Neural crest cell (in vitro differentiated cells): ENCODE data around the gene SYNPO. TPM values are rescaled to one million over a fixed set of nuclear protein-coding genes. Genes with fewer than 3 reads are reported as not detected.
A peak's percentile ranks its signal among the peaks of the same experiment; 100 is the strongest.

ENCODE experiments used
- DNase-seq: peaks from one replicate; pipeline ENCODE4 v3.0.0; 2021; ENCODE audit warnings: low read depth, mixed read lengths, low spot score
- H3K27ac Mint-ChIP-seq: one replicate; pipeline ENCODE4 v1.8.0; 2021; ENCODE audit warnings: mild to moderate bottlenecking, mixed read lengths; ENCODE audit not compliant: unreplicated experiment
- H3K27me3 Mint-ChIP-seq: 2 replicates; pipeline ENCODE4 v1.8.0; 2021; ENCODE audit warnings: low read depth, mild to moderate bottlenecking, mixed read lengths
- H3K36me3 Mint-ChIP-seq: 2 replicates; pipeline ENCODE4 v1.8.0; 2021; ENCODE audit warnings: low read depth, mild to moderate bottlenecking, mixed read lengths
- H3K4me1 Mint-ChIP-seq: 2 replicates; pipeline ENCODE4 v1.8.0; 2021; ENCODE audit warnings: mixed read lengths
- H3K4me3 Mint-ChIP-seq: one replicate; pipeline ENCODE4 v1.8.0; 2021; ENCODE audit warnings: mild to moderate bottlenecking, mixed read lengths
- H3K9me3 Mint-ChIP-seq: 2 replicates; pipeline ENCODE4 v1.8.0; 2021; ENCODE audit warnings: mixed read lengths
- total RNA-seq: library from RNA; stranded (reverse); gene quantifications from 2 replicates; pipeline ENCODE4 v1.2.1, GENCODE V29; 2021
- TF ChIP-seq, protein P1 (sequence below): fragments of 200-600 bp; sonication (generic); conservative IDR thresholded peaks from 2 replicates; pipeline ENCODE4 v1.5.0; 2021; ENCODE audit warnings: antibody characterized with exemption, mild to moderate bottlenecking

The SYNPO gene
- total RNA-seq, 1 donor from 2014 or later: 1.5 TPM

DNA sequence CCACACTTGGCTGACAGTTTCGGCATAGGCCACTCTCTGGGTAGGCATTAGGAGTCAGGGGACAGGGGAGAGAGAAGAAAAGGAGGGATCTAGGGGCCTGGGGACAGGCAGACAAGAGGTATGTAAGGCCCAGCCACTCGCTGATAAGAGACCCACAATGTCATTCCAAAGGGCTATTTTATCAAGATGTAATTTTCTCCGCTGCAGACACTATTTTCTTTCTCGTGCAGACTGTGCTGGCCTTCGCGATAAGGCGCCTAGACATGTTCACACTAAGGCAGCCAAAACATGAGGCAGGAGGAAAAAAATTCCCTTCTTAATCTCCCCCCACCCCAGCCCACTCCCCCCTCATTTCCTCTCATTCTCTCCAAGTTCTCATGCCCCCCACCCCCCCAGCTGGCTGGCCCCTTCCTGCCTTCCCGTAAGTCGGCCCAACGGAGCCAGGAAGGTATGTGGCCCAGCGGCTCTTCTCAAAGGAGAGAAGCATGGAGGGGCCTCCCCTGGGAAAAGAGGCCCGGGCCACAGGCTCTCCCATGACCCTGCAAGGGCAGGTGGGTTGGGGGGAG is 44.9 kb upstream of the SYNPO start:
- no peaks in the 10 kb centered on the region for H3K27me3 Mint-ChIP-seq
- H3K9me3 Mint-ChIP-seq: no peaks in the 10 kb centered on the region
- peaks cover 22% of the 10 kb centered on the region for H3K4me1 Mint-ChIP-seq
- no peak overlapping the region for H3K4me3 Mint-ChIP-seq
- H3K36me3 Mint-ChIP-seq: no peaks in the 10 kb centered on the region
- DNase-seq: no peak
- TF ChIP-seq, protein P1, sequence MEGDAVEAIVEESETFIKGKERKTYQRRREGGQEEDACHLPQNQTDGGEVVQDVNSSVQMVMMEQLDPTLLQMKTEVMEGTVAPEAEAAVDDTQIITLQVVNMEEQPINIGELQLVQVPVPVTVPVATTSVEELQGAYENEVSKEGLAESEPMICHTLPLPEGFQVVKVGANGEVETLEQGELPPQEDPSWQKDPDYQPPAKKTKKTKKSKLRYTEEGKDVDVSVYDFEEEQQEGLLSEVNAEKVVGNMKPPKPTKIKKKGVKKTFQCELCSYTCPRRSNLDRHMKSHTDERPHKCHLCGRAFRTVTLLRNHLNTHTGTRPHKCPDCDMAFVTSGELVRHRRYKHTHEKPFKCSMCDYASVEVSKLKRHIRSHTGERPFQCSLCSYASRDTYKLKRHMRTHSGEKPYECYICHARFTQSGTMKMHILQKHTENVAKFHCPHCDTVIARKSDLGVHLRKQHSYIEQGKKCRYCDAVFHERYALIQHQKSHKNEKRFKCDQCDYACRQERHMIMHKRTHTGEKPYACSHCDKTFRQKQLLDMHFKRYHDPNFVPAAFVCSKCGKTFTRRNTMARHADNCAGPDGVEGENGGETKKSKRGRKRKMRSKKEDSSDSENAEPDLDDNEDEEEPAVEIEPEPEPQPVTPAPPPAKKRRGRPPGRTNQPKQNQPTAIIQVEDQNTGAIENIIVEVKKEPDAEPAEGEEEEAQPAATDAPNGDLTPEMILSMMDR: no peak
- H3K27ac Mint-ChIP-seq: peak overlapping the region; percentile 94

DNA sequence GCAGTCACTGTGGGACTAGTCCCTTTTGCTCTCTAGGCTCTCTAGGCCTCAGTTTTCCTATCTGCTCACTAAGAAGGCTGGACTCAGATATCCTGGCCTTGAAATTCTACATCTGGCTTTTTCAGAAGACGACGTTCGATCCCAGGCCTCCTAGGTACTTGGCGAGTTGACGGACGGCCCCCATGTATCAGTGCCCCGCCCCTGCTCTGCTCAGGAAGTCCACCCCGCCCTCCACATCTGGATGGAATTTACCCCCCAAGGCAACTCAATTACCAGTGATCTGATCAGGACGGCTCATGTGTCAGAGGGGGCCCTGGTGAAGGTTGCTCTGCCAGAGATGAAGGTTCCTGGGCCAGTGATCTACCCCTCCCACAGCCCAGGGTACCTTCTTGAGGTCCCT is 44.1 kb upstream of the SYNPO start:
- H3K4me3 Mint-ChIP-seq: no peak overlapping the region
- TF ChIP-seq, protein P1: no peak
- no peak overlapping the region for H3K27ac Mint-ChIP-seq
- H3K9me3 Mint-ChIP-seq: no peaks in the 10 kb centered on the region
- peaks cover 17% of the 10 kb centered on the region for H3K4me1 Mint-ChIP-seq
- no peak for DNase-seq
- H3K36me3 Mint-ChIP-seq: no peaks in the 10 kb centered on the region
- no peaks in the 10 kb centered on the region for H3K27me3 Mint-ChIP-seq

GRCh38 chr5:150596826-150597225 is 43.6 kb upstream of the SYNPO start:
- no peaks in the 10 kb centered on the region for H3K36me3 Mint-ChIP-seq
- no peak for DNase-seq
- H3K4me1 Mint-ChIP-seq: peaks cover 14% of the 10 kb centered on the region
- no peak overlapping the region for H3K27ac Mint-ChIP-seq
- H3K9me3 Mint-ChIP-seq: no peaks in the 10 kb centered on the region
- no peaks in the 10 kb centered on the region for H3K27me3 Mint-ChIP-seq
- TF ChIP-seq, protein P1: no peak
- no peak overlapping the region for H3K4me3 Mint-ChIP-seq

GRCh38 chr5:150598006-150598405 is 42.5 kb upstream of the SYNPO start:
- H3K36me3 Mint-ChIP-seq: no peaks in the 10 kb centered on the region
- H3K27ac Mint-ChIP-seq: peak overlapping the region; percentile 86
- peaks cover 14% of the 10 kb centered on the region for H3K4me1 Mint-ChIP-seq
- no peaks in the 10 kb centered on the region for H3K27me3 Mint-ChIP-seq
- H3K9me3 Mint-ChIP-seq: no peaks in the 10 kb centered on the region
- TF ChIP-seq, protein P1: no peak
- H3K4me3 Mint-ChIP-seq: no peak overlapping the region
- DNase-seq: no peak

GRCh38 chr5:150598821-150599273 is 41.6 kb upstream of the SYNPO start:
- Mint-ChIP-seq H3K4me3 (no peak overlapping the region), H3K36me3 (no peaks in the 10 kb centered on the region), H3K9me3 (no peaks in the 10 kb centered on the region), H3K27me3 (no peaks in the 10 kb centered on the region), H3K27ac (no peak overlapping the region), H3K4me1 (peaks cover 14% of the 10 kb centered on the region)
- DNase-seq: no peak
- TF ChIP-seq, protein P1: no peak
